GM18507 (cell line): ENCODE results near the gene RUVBL1.

ENCODE experiments used
- DNase-seq: peaks from one replicate; pipeline ENCODE4 v3.0.0; 2011; ENCODE audit warnings: low read depth; ENCODE audit not compliant: insufficient read length; ENCODE audit errors: extremely low spot score
- FAIRE-seq: peaks from 2 replicates; lab custom pipeline; 2011; peaks lifted over from hg19 to GRCh38; lab: Jason Lieb, UNC

Gene RUVBL1

DNA sequence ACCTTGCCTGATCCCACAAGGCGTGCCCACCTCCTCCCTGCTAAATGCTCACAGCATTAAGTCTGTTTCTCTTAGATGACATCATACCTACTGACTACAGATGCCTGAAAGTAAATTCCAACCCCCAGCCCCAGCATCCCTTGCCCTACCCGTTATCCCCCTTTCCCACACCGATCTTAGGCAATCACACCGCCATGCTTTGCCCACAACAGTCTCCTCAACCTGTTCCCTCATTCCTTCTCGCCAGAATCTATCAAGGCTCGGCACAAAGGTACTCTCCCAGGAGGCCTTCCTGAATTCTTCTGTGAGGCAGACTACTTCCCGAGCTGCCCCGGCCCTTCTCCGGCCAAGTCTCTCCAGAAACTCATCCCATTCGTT lies 72.2 kb downstream of the RUVBL1 start:
- FAIRE-seq (no peak), DNase-seq (no peak)

GRCh38 chr3:128050597-128050996 lies 73.0 kb downstream of the RUVBL1 start:
- FAIRE-seq (no peak), DNase-seq (no peak)

DNA sequence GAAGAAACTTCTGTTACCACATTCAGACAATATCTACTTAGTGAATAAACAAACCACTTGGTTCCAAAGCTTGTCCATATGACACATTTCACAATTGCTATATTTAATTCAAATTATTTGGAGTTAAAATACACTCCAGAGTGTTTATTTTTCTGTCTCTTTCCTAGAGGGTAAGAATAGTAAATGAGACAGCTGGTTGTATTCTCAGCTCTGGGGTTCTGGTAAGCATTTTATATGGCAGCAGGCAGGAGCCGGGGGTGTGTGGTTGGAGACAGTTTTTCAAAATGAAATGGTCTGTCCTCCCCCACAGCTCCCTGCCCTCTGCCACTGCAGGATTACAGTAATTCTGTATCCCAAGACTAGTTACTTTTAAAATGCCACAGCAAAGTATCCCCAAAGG lies 82.3 kb downstream of the RUVBL1 start:
- FAIRE-seq (no peak), DNase-seq (no peak)

- no peak for DNase-seq
- FAIRE-seq: peak; percentile 21
Observed at GRCh38 chr3:128040660-128041059, 83.0 kb downstream of the RUVBL1 start.

GRCh38 chr3:128040041-128040440 lies 83.6 kb downstream of the RUVBL1 start:
- DNase-seq (no peak), FAIRE-seq (no peak)

DNA sequence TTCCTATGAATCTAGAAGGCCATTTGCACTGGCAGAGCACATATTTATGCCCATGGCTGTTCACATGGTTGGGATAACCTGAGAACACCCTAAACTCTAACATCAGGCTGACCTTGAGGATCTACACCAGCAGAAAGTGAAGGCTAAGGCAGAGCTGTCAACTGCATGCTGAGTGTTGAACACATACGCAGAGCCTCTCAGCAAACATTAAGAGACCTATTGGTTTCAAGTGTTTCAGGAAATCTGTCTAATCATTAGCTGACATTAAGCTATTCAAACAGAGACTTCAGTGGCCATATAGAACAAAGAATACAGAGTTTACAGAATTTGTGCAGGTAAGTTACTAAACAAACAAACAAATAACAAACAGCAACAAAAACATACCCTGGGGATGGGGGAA lies 87.5 kb downstream of the RUVBL1 start:
- FAIRE-seq: no peak
- no peak for DNase-seq

DNA sequence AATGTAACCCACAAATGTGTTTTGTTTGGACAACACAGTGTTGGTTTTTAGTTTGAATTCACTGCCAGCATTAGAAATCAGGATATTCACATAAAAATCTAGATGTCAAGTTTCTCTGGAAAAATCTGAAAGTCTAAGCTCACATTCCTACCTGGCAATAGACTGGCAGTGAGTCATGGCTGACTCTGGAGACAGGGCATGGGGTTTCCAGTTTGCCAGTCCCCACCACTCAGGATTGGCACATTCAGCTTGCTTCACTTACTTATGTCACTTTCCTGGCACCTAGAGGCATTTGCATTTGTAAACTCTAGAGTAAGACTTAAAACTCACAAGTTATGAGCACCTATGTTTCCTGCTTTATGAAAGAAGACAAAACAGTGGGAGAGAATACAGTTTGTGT lies 90.5 kb downstream of the RUVBL1 start:
- DNase-seq (no peak), FAIRE-seq (no peak)
